ENCODE results near the gene SLC34A1. TPM values are rescaled to one million over a fixed set of nuclear protein-coding genes. Genes with fewer than 3 reads are reported as not detected.
A peak's percentile ranks its signal among the peaks of the same experiment; 100 is the strongest.

The SLC34A1 gene
- total and polyA plus RNA-seq, 5 donors from 2014 or later: 0.20 TPM; not detected in 4

DNA sequence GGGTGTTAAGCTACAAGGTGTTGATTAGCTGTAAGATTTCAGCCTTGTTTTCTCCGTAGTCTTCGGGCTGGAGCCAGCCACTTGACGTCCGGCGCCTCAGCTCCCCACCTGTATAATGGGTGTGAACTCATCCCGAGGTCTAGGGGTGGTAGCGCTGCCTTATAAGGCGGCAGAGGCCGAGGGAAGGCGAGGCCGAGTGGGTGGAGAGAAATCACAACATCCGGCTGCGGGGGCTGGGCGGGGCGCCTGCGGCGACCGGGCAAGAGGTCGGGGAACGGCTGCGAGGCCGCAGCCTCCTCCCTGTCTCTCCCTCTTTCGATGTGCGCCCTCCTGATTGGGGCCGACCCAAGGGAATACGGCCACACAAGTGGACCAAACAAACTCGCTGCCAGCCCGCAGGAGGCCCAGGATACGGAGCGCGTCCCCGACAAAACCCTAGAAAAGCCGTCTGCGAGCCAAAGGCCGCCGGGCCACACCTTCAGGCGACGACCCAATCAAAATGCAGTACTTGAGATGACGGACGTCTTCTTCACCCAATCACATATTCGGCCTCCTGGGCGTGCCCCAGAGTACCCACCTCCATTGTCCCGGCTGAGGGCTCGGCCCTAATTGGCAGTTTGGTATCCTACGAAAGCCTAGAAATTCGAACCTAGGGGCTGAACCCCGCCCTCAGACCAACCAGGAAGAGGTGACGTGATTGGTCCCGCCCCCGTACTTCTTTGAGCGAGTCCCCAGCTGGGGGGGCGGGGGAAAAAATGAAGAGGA is 41.7 kb downstream of the SLC34A1 start:
- peak overlapping the region; percentile 99 for H3K27ac Mint-ChIP-seq
- Histone ChIP-seq H3K27me3 (ENCODE audit: control insufficient read depth, insufficient read depth, low read length) (no peaks in the 10 kb centered on the region), H3K4me3 (ENCODE audit: low read depth, low read length) (peak overlapping the region; percentile 69), H3K4me1 (ENCODE audit: control insufficient read depth, insufficient read depth, low read length, poor library complexity, severe bottlenecking) (peaks cover 57% of the 10 kb centered on the region), H3K36me3 (ENCODE audit: control insufficient read depth, insufficient read depth, low read length) (peaks cover 9% of the 10 kb centered on the region), H3K27ac (ENCODE audit: insufficient read depth, low read length, poor library complexity, severe bottlenecking) (peak overlapping the region; percentile 90), H3K9me3 (ENCODE audit: control insufficient read depth in 2 of 2, low read length in 2 of 2) (no peaks in the 10 kb centered on the region)
- ATAC-seq (ENCODE audit: low read depth in 2 of 2) (peak; percentile 83 to 84), DNase-seq (peak; percentile 100)
- H3K4me1 Mint-ChIP-seq: peaks cover 7 to 63% (median 38%) of the 10 kb centered on the region in 4 donors
- peaks cover 5% of the 10 kb centered on the region for H3K36me3 Mint-ChIP-seq
- peak overlapping the region; percentile 89 to 99 (median 98) for H3K4me3 Mint-ChIP-seq
- peaks cover 5% of the 10 kb centered on the region for H3K27me3 Mint-ChIP-seq
- no peaks in the 10 kb centered on the region for H3K9me3 Mint-ChIP-seq

DNA sequence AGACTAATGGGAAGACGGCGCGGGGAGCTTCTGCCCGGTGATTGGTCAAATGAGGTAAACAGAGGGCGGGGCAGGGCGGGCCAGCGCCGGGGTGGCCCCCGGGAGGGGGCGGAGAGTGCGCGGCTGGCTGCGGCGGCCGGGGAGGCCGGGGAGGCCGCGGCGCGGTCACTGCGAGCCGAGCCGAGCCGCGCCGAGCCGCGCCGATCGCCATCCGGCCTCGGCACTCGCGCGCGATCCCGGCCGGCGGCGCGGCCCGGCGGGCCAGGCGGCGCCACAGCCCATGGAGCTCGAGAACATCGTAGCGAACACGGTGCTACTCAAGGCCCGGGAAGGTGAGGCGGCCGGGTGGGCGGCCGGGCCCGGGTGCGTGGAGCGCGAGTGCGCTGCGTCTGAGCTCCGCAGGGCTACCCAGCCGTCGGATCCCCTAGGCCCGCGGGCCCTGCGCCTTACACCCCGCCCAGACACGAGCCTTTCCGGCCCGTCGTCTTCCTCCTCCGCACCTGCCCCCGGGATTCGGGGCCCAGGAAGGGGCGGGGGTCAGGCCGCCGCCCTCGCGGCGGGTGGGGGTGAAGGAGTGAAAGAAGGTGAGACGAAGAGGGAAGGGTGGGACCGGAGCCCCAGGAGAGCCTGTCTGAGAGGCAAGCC is 42.5 kb downstream of the SLC34A1 start, which contains the start of gene GRK6:
Gene GRK6, plus strand, starts transcription at position 111 of the 645 bp plus-strand sequence. Its CDS starts 170 bp downstream, at position 281.
- Histone ChIP-seq H3K27ac (ENCODE audit: insufficient read depth, low read length, poor library complexity, severe bottlenecking) (peak within 1 kb of the TSS; percentile 94), H3K9me3 (ENCODE audit: control insufficient read depth in 2 of 2, low read length in 2 of 2) (no peaks in the 10 kb centered on the region), H3K4me3 (ENCODE audit: low read depth, low read length) (peak within 1 kb of the TSS; percentile 81), H3K27me3 (ENCODE audit: control insufficient read depth, insufficient read depth, low read length) (no peaks in the 10 kb centered on the region), H3K4me1 (ENCODE audit: control insufficient read depth, insufficient read depth, low read length, poor library complexity, severe bottlenecking) (peaks cover 64% of the 10 kb centered on the region), H3K36me3 (ENCODE audit: control insufficient read depth, insufficient read depth, low read length) (peaks cover 9% of the 10 kb centered on the region)
- Mint-ChIP-seq H3K4me3 (peak within 1 kb of the TSS; percentile 91 to 99 (median 98)), H3K9me3 (no peaks in the 10 kb centered on the region), H3K27me3 (peaks cover 5% of the 10 kb centered on the region), H3K36me3 (peaks cover 7% of the 10 kb centered on the region), H3K4me1 (peaks cover 7 to 69% (median 42%) of the 10 kb centered on the region in 4 donors), H3K27ac (peak within 1 kb of the TSS; percentile 99)
- ATAC-seq (ENCODE audit: low read depth in 2 of 2) (peak; percentile 2 to 6), DNase-seq (peak; percentile 64 to 91 (median 72))

DNA sequence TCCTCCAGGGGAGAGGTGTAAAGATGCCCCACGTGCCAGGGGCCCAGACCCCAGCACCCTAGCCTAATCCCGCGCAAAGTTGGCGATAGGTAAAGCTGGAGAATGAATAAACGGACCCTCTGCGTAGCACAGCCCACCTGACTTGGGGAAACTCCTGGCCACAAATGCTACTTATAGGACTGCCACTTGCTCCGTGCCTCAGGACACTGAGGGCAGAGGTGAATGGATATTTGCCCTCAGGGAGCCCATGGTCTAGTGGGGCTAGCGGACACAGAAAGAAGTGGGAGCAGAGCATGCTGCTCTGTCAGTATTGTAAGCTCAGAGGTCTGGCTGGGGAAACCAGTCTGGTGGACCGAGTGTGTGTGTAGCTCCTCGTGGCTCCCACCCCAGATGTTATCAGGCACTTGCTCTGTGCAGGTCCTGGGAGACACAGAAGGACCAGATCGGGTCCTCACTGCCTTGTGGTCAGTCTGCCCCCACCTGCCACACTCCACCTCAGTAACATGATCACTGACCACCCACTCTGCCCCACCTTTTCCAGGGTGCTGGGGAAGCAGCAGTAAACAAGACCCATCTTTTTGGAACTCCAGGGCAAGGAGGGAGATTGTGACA is 43.1 kb downstream of the SLC34A1 start:
- Mint-ChIP-seq H3K4me3 (peak overlapping the region; percentile 91 to 97 (median 94)), H3K4me1 (peaks cover 7 to 75% (median 44%) of the 10 kb centered on the region in 4 donors), H3K27ac (peak overlapping the region; percentile 85 to 94 (median 89)), H3K9me3 (no peaks in the 10 kb centered on the region), H3K36me3 (peaks cover 7% of the 10 kb centered on the region), H3K27me3 (peaks cover 5% of the 10 kb centered on the region)
- Histone ChIP-seq H3K27me3 (ENCODE audit: control insufficient read depth, insufficient read depth, low read length) (no peaks in the 10 kb centered on the region), H3K4me1 (ENCODE audit: control insufficient read depth, insufficient read depth, low read length, poor library complexity, severe bottlenecking) (peaks cover 70% of the 10 kb centered on the region), H3K27ac (ENCODE audit: insufficient read depth, low read length, poor library complexity, severe bottlenecking) (peak overlapping the region; percentile 94), H3K4me3 (ENCODE audit: low read depth, low read length) (peak overlapping the region; percentile 81), H3K9me3 (ENCODE audit: control insufficient read depth in 2 of 2, low read length in 2 of 2) (no peaks in the 10 kb centered on the region), H3K36me3 (ENCODE audit: control insufficient read depth, insufficient read depth, low read length) (peaks cover 14% of the 10 kb centered on the region)
- DNase-seq (no peak), ATAC-seq (ENCODE audit: low read depth in 2 of 2) (no peak)

DNA sequence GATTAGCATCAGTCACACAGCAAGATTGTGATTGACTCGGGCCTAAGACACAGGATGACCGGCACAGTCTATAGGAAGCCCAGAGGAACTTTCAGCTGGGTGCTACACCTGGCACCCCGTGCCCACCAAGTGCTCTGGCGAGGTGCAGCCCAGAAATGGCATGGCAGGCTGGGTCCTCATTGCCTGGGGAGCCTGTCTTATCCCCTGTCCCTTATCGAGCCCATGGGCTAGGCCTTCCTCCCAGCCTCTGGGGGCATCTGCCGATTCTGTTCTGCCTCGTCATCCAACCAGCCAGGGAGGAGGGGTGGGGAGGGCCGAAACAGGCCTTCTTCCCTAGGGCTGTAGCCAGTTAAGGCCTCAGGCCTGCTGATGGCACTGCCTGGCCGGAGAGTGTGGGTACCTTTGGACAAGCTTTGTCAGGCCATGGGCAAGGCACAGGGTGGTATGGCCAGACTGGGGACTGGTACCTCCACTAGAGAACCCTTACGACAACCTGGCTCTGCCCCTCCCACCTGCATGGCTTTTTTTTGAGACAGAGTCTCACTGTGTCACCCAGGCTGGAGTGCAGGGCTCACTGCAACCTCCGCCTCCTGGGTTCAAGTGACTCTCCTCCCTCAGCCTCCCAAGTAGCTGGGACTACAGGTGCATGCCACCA is 43.8 kb downstream of the SLC34A1 start:
- ATAC-seq (ENCODE audit: low read depth in 2 of 2): no peak
- Histone ChIP-seq H3K36me3 (ENCODE audit: control insufficient read depth, insufficient read depth, low read length) (peaks cover 20% of the 10 kb centered on the region), H3K4me1 (ENCODE audit: control insufficient read depth, insufficient read depth, low read length, poor library complexity, severe bottlenecking) (peaks cover 78% of the 10 kb centered on the region), H3K27me3 (ENCODE audit: control insufficient read depth, insufficient read depth, low read length) (no peaks in the 10 kb centered on the region), H3K27ac (ENCODE audit: insufficient read depth, low read length, poor library complexity, severe bottlenecking) (peak overlapping the region; percentile 94), H3K4me3 (ENCODE audit: low read depth, low read length) (peak overlapping the region; percentile 81), H3K9me3 (ENCODE audit: control insufficient read depth in 2 of 2, low read length in 2 of 2) (no peaks in the 10 kb centered on the region)
- peaks cover 7% of the 10 kb centered on the region for H3K36me3 Mint-ChIP-seq
- peak overlapping the region; percentile 85 to 94 (median 89) for H3K27ac Mint-ChIP-seq
- H3K27me3 Mint-ChIP-seq: peaks cover 5% of the 10 kb centered on the region
- H3K4me3 Mint-ChIP-seq: peak overlapping the region; percentile 91 to 97 (median 94)
- no peaks in the 10 kb centered on the region for H3K9me3 Mint-ChIP-seq
- DNase-seq: peak in 1 of 3 donors; percentile 53
- peaks cover 7 to 81% (median 44%) of the 10 kb centered on the region in 4 donors for H3K4me1 Mint-ChIP-seq

DNA sequence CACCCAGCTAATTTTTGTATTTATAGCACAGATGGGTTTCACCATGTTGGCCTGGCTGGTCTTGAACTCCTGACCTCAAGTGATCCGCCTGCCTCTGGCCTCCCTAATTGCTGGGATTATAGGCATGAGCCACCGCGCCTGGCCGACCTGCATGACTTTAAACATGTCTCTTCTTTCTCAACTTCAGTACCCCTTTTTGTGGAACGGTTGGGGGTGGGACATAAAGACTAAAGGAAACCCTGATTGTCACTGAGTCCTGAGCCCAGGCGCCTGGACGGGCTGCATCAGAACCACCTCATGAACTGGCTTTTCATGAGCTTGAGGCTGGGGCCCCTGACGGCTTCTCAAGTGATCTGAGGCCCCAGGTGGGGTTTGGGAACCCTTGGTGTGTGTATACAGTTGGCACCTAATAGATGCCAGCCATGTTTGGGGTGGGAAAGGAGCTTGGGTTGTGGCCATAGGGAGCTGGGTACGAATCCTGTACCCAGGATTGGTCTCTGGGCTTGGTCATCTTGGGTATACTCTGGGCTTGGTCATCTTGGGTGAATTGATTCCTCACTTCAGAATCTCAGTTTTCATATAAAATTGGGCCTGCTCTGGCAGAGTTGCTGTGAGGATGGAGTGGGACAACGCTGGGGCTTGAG is 44.5 kb downstream of the SLC34A1 start:
- H3K9me3 Mint-ChIP-seq: no peaks in the 10 kb centered on the region
- peak overlapping the region; percentile 91 to 97 (median 94) for H3K4me3 Mint-ChIP-seq
- H3K36me3 Mint-ChIP-seq: peaks cover 7% of the 10 kb centered on the region
- Histone ChIP-seq H3K27ac (ENCODE audit: insufficient read depth, low read length, poor library complexity, severe bottlenecking) (peak overlapping the region; percentile 94), H3K9me3 (ENCODE audit: control insufficient read depth in 2 of 2, low read length in 2 of 2) (no peaks in the 10 kb centered on the region), H3K36me3 (ENCODE audit: control insufficient read depth, insufficient read depth, low read length) (peaks cover 24% of the 10 kb centered on the region), H3K4me3 (ENCODE audit: low read depth, low read length) (peak overlapping the region; percentile 81), H3K27me3 (ENCODE audit: control insufficient read depth, insufficient read depth, low read length) (no peaks in the 10 kb centered on the region), H3K4me1 (ENCODE audit: control insufficient read depth, insufficient read depth, low read length, poor library complexity, severe bottlenecking) (peaks cover 84% of the 10 kb centered on the region)
- ATAC-seq (ENCODE audit: low read depth in 2 of 2) (no peak), DNase-seq (no peak)
- H3K27me3 Mint-ChIP-seq: peaks cover 5% of the 10 kb centered on the region
- peaks cover 7 to 85% (median 44%) of the 10 kb centered on the region in 4 donors for H3K4me1 Mint-ChIP-seq
- peak overlapping the region; percentile 89 to 96 (median 94) for H3K27ac Mint-ChIP-seq

DNA sequence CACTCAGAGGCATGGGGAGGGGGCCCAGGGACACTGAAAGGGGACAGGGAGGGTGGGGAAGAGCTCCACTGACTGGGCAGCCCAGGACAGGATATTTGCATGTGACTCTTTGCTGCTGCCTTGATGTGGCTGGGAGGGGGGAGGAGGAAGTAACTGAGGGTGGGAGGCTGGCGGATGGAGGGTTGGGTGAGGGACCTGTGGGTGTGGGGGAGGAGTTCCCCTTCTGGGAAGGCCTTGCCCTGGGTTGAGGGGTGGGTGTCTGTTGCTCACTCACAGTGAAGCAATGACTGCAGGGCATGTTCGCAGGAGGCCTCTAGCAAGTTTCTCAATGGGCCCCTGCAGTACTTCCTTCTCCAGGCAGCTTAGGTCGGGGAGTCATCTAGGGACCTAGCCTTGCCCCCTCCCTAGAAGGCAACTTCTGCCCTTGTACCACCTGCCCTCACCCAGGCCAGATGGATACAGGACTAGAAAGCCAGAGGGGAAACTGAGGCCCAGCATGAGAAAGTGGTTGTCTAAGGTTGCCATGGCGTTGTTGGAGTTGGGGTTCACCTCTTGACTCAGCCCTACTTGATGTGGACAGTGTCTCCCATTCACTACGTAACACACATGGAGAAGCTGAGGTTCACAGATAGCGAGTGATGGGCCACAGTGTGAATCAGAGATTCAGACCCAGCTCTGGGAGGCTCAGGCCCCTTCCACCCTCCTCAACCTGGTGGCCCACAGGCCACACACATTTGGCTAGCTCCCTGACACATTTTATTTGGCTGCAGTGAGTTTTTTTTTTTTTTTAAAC is 45.2 kb downstream of the SLC34A1 start:
- H3K36me3 ChIP-seq (ENCODE audit: control insufficient read depth, insufficient read depth, low read length): peaks cover 32% of the 10 kb centered on the region
- peak overlapping the region; percentile 94 for H3K27ac ChIP-seq (ENCODE audit: insufficient read depth, low read length, poor library complexity, severe bottlenecking)
- H3K27me3 Mint-ChIP-seq: peaks cover 5% of the 10 kb centered on the region
- peak overlapping the region; percentile 89 to 96 (median 94) for H3K27ac Mint-ChIP-seq
- ATAC-seq (ENCODE audit: low read depth in 2 of 2) (peak; percentile 26), DNase-seq (peak; percentile 70 to 95 (median 79))
- H3K27me3 ChIP-seq (ENCODE audit: control insufficient read depth, insufficient read depth, low read length): no peaks in the 10 kb centered on the region
- H3K36me3 Mint-ChIP-seq: peaks cover 10% of the 10 kb centered on the region
- no peaks in the 10 kb centered on the region for H3K9me3 Mint-ChIP-seq
- H3K4me1 ChIP-seq (ENCODE audit: control insufficient read depth, insufficient read depth, low read length, poor library complexity, severe bottlenecking): peaks cover 91% of the 10 kb centered on the region
- H3K9me3 ChIP-seq (ENCODE audit: control insufficient read depth in 2 of 2, low read length in 2 of 2): no peaks in the 10 kb centered on the region
- peaks cover 7 to 85% (median 46%) of the 10 kb centered on the region in 4 donors for H3K4me1 Mint-ChIP-seq
- peak overlapping the region; percentile 91 to 97 (median 94) for H3K4me3 Mint-ChIP-seq
- H3K4me3 ChIP-seq (ENCODE audit: low read depth, low read length): peak overlapping the region; percentile 83
